Putamen (tissue), 1 donor: ENCODE results near the gene ASIC4.

Experiments
- DNase-seq: peaks from one replicate; pipeline ENCODE4 v3.0.0-alpha.2; 2016; ENCODE audit warnings: low spot score

The ASIC4 gene

GRCh38 chr2:219570194-219570923 lies 56.1 kb downstream of the ASIC4 start:
- no peak for DNase-seq

GRCh38 chr2:219570924-219571310 lies 56.6 kb downstream of the ASIC4 start:
- no peak for DNase-seq

DNA sequence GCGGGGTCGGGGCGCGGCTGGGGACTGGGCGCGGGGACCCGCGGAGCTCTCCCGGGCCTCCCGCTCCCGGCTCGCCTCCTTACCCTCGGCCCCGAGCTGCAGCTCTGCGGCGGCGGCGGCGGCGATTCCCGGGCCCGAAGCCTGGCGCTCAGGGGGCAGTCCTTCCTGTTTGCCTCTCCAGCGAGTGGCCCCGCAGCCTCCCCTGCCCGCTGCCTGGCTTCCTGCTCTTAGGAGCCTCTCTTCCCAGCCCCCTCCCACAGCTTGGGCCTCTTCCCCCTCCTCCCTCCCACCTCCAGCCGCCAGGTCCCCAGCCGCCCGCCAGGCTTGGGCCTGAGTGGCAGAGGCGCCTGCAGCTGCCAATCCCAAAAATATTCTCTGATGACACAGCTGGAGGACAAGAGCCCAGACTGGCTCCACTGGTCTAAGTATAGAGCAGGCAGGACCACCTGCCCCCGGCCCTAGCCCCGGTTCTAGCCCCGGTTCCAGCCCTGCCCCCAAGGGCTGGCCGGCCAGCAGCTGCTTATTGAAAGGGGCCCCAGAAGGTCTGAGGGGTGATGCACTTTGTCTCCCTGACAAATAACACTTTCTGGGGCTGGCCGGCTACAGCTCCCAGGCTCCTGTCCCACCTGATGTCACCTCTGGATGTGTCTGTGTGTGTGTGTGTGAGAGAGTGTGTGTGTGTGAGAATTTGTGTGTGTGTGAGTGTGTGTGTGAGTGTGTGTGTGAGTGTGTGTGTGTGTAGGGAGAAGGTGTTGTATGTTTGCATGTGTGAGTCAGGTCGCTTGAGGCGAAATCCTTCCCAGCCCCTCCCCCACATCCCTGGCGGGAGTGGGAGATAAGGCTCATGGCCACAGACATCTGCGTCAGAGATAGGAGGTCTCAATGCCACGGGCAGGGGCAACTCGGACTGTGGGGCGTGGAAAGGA lies 57.3 kb downstream of the ASIC4 start, which contains the start of gene OBSL1:
Gene OBSL1 (minus strand): TSS at position 229 of the 926 bp plus-strand sequence. CDS start 307 bp downstream, outside the sequence.
- no peak for DNase-seq

GRCh38 chr2:219572237-219573001 lies 58.1 kb downstream of the ASIC4 start, which contains the start of gene INHA:
TSS of gene INHA (plus strand) at chr2:219572310. CDS start at chr2:219572375, 65 bp downstream.
- DNase-seq, result no peak

DNA sequence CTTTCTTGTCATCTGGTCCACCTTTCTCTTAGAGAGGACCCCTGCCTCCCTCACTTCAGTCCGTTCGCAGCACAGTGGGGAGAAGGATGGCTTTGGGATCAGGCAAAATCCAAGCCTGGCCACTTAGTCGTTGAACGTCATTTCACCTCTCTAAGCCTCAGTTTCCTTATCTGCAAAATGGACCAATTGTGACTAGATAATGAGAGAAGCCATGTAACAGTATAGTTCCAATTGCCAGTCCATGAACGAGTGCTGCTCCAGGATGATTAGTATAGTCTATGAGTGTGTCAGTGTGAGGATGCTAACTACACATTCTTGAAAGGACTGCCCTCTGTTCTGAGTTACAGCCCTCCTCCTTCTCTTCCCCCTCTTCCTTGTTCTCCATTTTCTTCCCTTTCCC lies 58.9 kb downstream of the ASIC4 start:
- no peak for DNase-seq

DNA sequence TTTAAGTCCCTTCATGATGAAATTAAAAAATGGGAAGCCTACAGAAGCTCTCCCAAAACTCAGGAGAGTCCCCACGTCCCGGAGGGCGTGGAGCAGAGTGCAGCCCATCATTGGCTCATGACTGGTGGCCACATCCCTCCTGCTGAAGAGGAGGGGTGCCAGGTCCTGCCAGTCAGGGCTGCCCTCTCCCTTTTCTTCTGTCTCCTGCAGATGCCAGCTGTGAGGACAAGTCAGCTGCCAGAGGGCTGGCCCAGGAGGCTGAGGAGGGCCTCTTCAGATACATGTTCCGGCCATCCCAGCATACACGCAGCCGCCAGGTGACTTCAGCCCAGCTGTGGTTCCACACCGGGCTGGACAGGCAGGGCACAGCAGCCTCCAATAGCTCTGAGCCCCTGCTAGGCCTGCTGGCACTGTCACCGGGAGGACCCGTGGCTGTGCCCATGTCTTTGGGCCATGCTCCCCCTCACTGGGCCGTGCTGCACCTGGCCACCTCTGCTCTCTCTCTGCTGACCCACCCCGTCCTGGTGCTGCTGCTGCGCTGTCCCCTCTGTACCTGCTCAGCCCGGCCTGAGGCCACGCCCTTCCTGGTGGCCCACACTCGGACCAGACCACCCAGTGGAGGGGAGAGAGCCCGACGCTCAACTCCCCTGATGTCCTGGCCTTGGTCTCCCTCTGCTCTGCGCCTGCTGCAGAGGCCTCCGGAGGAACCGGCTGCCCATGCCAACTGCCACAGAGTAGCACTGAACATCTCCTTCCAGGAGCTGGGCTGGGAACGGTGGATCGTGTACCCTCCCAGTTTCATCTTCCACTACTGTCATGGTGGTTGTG lies 60.4 kb downstream of the ASIC4 start:
- no peak for DNase-seq

DNA sequence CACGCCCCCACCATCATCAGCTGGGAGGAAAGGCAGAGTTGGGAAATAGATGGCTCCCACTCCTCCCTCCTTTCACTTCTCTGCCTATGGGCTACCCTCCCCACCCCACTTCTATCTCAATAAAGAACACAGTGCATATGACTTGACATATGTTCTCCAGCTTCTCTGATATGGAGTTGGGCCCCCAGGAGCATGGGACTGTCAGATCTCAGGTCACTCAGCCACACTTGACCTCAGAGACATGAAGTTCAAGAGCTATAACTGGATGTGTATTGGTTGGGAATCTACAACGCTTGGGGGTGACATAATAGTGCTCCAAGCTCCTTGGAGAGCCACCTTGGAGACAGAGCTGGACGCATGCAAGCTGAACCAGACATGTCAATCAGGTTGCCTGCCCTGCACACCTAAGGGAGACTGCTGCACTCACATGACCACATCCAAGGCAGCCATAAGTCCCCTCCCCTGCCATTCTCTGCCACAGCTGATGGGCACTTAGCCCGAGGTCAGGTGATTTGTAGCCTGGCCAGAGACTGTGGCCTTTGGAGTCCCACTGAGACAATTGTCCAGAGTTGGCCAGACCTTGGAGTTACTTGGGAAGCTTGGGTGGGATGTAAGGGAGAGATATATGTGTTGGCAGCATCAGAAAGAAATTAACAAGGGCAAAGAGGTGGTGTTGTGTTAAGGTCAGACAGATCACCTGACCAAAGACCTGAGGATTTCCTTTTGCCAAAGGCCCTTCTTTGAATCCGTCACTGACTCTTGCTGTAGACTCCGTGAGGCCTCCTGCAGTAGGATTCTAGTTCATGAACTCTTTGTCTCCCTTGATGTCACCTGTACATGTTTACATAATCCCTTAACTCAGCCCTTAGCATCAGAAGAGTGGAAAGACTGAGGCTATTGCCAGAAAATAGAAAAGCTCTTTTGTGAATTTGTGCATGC lies 61.6 kb downstream of the ASIC4 start:
- DNase-seq, result no peak

DNA sequence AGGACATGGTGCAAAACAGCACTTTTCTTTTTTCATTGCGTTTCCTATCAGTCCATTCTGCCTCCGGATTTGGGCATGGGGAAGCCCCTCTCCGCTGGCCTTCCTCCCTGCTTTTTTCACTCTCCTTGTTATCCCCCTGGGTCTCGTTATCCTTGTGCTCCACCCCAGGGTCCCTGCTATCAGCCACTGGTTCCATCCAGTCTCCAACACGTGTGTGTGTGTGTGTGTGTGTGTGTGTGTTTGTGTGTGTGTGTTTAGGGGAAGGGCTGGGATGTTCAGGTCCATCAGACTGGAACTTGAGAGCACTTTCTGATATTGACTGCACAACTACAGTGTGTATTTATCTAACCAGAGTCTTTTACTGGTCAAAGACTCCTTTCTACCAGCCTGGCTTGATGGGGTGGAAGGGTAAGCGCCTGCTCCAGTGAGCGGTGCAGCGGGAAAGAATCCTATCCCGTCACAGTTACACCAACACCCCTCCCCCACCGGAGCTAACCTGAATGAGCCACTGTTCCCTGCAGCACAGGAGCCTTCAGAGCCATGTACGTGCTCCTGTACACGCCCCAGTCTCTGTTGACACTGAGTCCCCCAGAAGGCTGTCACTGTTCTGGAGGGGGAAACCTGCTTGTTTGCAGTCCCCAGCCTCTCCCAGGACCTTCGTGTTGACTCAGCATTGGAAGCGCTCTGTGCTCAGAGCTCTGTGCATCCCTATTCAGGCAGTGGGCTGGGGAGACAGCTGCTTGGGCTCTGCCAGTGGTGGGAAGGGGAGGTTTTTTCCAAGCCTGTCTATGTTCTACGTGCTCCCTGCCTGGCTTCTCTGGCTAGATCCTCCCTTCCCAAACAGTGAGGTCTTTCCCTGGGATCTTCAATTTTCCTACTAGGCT lies 62.5 kb downstream of the ASIC4 start:
- DNase-seq, result no peak

GRCh38 chr2:219578811-219579613 lies 64.7 kb downstream of the ASIC4 start:
- DNase-seq, result no peak

DNA sequence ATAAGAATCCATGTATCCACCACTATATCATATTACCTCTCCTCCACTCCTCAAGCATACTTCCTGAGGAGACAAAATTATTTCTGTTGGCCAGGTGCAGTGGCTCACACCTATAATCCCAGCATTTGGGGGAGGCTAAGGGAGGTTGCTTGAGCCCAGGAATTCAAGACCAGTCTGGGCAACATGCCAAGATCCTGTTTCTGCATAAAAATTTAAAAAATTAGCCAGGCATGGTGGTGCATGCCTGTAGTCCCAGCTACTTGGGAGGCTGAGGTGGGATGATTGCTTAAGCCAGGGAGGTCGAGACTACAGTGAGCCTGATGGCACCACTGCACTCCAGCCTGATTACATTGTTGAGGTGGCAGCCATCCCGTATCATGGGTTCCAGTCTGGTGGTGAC lies 67.1 kb downstream of the ASIC4 start:
- no peak for DNase-seq
